Esophagus muscularis mucosa (tissue), 4 donors: ENCODE data around the gene BPTF. TPM values are rescaled to one million over a fixed set of nuclear protein-coding genes. Genes with fewer than 3 reads are reported as not detected.
A peak's percentile ranks its signal among the peaks of the same experiment; 100 is the strongest.
"Not testable (repeated sequence)": the region's sequence is repeated elsewhere in the genome, so short reads cannot be mapped to it uniquely, and the experiment has no call there.

ENCODE experiments used
- DNase-seq: peaks from one replicate; pipeline ENCODE4 v3.0.0-alpha.2; 2017; ENCODE audit errors: extremely low spot score
- H3K27ac ChIP-seq, 4 donors: fragments of 200-600 bp; sonication (generic); replicated peaks in 1 of 4; 1 replicate in 3 of 4; 2 replicates in 1 of 4; pipeline ENCODE4 v1.5.1; 2016 to 2019; ENCODE audit warnings: mild to moderate bottlenecking in 1 of 4
- H3K27me3 ChIP-seq, 4 donors: fragments of 200-600 bp; sonication (generic); one replicate each; pipeline versions ENCODE4 v1.5.1 to v1.6.0; 2016 to 2019
- H3K36me3 ChIP-seq, 4 donors: fragments of 200-600 bp; sonication (generic); one replicate each; pipeline ENCODE4 v1.5.1; 2016 to 2019
- H3K4me1 ChIP-seq, 4 donors: fragments of 200-600 bp; sonication (generic); one replicate each; pipeline ENCODE4 v1.5.1; 2016 to 2019
- H3K4me3 ChIP-seq, 4 donors: fragments of 200-600 bp; sonication (generic); 1 replicate in 2 of 4; 2 replicates in 2 of 4; pipeline ENCODE4 v1.5.1; 2016 to 2019; ENCODE audit warnings: mild to moderate bottlenecking in 4 of 4, moderate library complexity in 1 of 4
- H3K9me3 ChIP-seq, 4 donors: fragments of 200-600 bp; sonication (generic); 1 replicate in 3 of 4; 2 replicates in 1 of 4; pipeline ENCODE4 v1.5.1; 2016 to 2019
- EP300 ChIP-seq: sonication (generic); formaldehyde crosslinking; IDR thresholded peaks from one replicate; pipeline ENCODE4 v1.6.1; 2017; ENCODE audit warnings: antibody characterized with exemption
- POLR2A ChIP-seq: fragments of 450-650 bp; IDR thresholded peaks from one replicate; pipeline ENCODE4 v1.6.1; 2017; ENCODE audit warnings: antibody characterized with exemption, moderate library complexity, mild to moderate bottlenecking, low read depth
- POLR2AphosphoS5 ChIP-seq, 2 donors: sonication (generic); formaldehyde crosslinking; IDR thresholded peaks; one replicate each; pipeline ENCODE4 v1.6.1; 2017; ENCODE audit warnings: antibody characterized with exemption in 2 of 2
- WGBS: methylation state at CpG from one replicate; pipeline ENCODE4 v1.1.5; 2018; 5-methylcytosine and 5-hydroxymethylcytosine counted together
- intact Hi-C: fragments of 100-400 bp; cut with DNase I; formaldehyde crosslinking; loops from one replicate; pipeline ENCODE4 v1.15.1; 2023
- total RNA-seq, 4 donors: library from RNA; depleted of rRNA; stranded (reverse); fragments of >200 nt; gene quantifications; one replicate each; pipeline versions ENCODE4 v1.1.0 to v1.2.1, GENCODE V29; 2016
- TF ChIP-seq, protein P1 (sequence below), 3 experiments: fragments of 200-600 bp in 2 of 3; fragments of 450-650 bp in 1 of 3; sonication (generic) in 2 of 3; IDR thresholded peaks; one replicate each; pipeline ENCODE4 v1.5.1; 2017 to 2019; ENCODE audit warnings: antibody characterized with exemption in 3 of 3, mild to moderate bottlenecking in 2 of 3, moderate library complexity in 1 of 3

Gene BPTF
- total RNA-seq, 4 donors from 2014 or later: 60.3 to 77.7 (median 74.2) TPM

DNA sequence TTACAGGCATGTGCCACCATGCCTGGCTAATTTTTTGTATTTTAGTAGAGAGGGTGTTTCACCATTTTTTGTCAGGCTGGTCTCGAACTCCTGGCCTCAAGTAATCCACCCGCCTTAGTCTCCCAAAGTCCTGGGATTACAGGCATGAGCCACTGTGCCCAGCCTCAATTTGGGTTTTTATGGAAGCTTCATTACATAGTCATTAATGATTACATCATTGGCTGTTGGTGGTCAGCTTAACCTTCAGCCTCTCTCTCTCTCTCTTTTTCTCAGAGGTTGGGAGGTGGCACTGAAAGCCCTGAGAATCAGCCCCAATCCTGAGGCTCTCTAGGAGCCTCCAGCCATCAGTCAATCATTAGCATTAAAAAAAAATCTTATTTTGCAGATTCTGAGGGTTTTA, 125.6 kb downstream of the BPTF start:
- no peaks in the 10 kb centered on the region for H3K4me1 ChIP-seq
- no peaks in the 10 kb centered on the region for H3K27me3 ChIP-seq
- no peak overlapping the region for H3K4me3 ChIP-seq
- DNase-seq: no peak
- H3K9me3 ChIP-seq: no peaks in the 10 kb centered on the region
- TF ChIP-seq POLR2A (no peak), POLR2AphosphoS5 (IDR thresholded peaks at IDR 0.05) (no peak), EP300 (no peak)
- TF ChIP-seq, protein P1, sequence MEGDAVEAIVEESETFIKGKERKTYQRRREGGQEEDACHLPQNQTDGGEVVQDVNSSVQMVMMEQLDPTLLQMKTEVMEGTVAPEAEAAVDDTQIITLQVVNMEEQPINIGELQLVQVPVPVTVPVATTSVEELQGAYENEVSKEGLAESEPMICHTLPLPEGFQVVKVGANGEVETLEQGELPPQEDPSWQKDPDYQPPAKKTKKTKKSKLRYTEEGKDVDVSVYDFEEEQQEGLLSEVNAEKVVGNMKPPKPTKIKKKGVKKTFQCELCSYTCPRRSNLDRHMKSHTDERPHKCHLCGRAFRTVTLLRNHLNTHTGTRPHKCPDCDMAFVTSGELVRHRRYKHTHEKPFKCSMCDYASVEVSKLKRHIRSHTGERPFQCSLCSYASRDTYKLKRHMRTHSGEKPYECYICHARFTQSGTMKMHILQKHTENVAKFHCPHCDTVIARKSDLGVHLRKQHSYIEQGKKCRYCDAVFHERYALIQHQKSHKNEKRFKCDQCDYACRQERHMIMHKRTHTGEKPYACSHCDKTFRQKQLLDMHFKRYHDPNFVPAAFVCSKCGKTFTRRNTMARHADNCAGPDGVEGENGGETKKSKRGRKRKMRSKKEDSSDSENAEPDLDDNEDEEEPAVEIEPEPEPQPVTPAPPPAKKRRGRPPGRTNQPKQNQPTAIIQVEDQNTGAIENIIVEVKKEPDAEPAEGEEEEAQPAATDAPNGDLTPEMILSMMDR (IDR thresholded peaks at IDR 0.05): no peak
- no peak overlapping the region for H3K27ac ChIP-seq
- intact Hi-C loops: no loop called here
- 83% methylated on average over 2 of the region's 2 CpGs for WGBS
- peaks cover 60 to 97% (median 85%) of the 10 kb centered on the region in 4 donors for H3K36me3 ChIP-seq

DNA sequence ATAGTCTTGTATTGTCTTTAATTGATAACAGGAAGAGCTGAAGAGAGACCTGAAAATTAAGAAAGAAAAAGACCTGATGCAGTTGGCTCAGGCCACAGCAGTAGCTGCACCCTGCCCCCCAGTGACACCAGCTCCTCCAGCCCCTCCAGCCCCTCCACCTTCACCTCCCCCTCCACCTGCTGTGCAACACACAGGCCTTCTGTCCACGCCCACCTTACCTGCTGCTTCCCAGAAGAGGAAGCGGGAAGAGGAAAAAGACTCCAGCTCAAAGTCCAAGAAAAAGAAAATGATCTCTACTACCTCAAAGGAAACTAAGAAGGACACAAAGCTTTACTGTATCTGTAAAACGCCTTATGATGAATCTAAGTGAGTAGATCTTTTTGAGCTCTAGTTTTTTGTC, 134.2 kb downstream of the BPTF start:
- Histone ChIP-seq H3K27ac (no peak overlapping the region), H3K4me3 (no peak overlapping the region), H3K27me3 (no peaks in the 10 kb centered on the region), H3K36me3 (peaks cover 10 to 64% (median 45%) of the 10 kb centered on the region in 4 donors), H3K4me1 (peaks cover 0 to 3% (median 0%) of the 10 kb centered on the region in 4 donors), H3K9me3 (no peaks in the 10 kb centered on the region)
- WGBS: 82% methylated on average over 3 of the region's 3 CpGs
- no peak for DNase-seq
- TF ChIP-seq POLR2AphosphoS5 (IDR thresholded peaks at IDR 0.05): no peak
- TF ChIP-seq, protein P1 (IDR thresholded peaks at IDR 0.05): no peak
- intact Hi-C loops: no loop called here

DNA sequence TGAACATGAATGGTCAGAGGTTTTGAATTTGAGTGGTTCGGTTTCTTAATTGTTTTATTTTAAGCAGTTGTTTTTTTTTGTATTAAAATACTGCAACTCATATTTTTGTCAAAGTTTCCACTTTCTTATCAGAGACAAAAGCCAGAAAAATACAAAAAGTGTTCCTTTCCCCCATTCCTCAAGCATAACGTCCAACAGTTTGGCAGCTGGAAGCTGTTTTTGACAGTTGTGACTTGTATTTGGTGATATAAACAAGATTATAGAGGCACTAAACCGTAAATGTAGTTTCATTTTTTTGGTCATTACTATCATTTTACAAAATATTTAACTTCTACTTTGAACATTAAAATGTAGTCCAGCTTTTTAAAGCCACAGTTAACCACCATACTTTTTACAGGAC, 135.0 kb downstream of the BPTF start:
- H3K27me3 ChIP-seq, H3K9me3 ChIP-seq, H3K4me3 ChIP-seq, DNase-seq, H3K4me1 ChIP-seq: not testable (repeated sequence)
- WGBS: 63% methylated on average over 3 of the region's 3 CpGs
- Histone ChIP-seq H3K27ac (peak overlapping the region in 1 of 4 donors; percentile 34), H3K36me3 (peaks cover 13 to 66% (median 47%) of the 10 kb centered on the region in 4 donors)
- intact Hi-C loops: loop anchor here (5.0 kb wide), 1 partner anchor 37 kb away; the partner anchor contains the start of gene C17orf58

DNA sequence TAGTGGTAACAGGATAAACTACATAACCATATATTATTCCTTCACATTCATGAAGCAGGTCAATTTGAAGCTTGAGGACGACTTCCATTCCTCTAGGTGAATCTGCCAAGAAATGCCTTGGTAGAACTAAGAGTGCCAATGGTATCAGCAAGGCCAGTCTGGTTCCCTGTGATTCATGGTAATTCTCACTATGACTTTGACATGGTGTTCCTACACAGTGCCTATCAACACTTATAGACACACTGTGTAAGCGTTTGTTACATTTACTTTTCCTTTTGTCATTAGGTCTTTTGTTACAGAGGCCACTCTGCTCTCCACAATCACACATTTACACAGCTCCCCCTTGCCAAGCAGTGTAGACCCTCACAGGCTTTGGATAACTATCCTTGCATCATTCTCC, 136.9 kb downstream of the BPTF start:
- not testable (repeated sequence) for H3K4me1 ChIP-seq, H3K27me3 ChIP-seq, H3K9me3 ChIP-seq, H3K4me3 ChIP-seq, H3K27ac ChIP-seq, DNase-seq
- intact Hi-C loops: loop anchor here (5.0 kb wide), 1 partner anchor 35 kb away; the partner anchor contains the start of gene C17orf58
- peaks cover 23 to 79% (median 63%) of the 10 kb centered on the region in 4 donors for H3K36me3 ChIP-seq
- 77% methylated on average over 2 of the region's 2 CpGs for WGBS

DNA sequence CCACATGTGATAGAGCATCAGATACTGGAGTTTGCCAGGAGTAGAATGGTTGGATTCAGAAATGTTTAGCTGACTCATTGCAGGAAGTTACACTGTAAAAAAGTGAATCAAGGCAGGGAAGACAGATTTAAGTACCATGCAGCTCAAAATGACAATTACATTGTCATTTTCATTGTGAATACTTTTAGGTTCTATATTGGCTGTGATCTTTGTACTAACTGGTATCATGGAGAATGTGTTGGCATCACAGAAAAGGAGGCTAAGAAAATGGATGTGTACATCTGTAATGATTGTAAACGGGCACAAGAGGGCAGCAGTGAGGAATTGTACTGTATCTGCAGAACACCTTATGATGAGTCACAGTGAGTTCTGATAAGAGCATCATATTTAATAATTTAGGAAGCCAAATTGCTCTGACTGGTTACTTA, 137.9 kb downstream of the BPTF start:
- H3K36me3 ChIP-seq: peaks cover 26 to 81% (median 64%) of the 10 kb centered on the region in 4 donors
- TF ChIP-seq, protein P1 (IDR thresholded peaks at IDR 0.05): peak; percentile 60 to 75 (median 72)
- H3K9me3 ChIP-seq, H3K4me1 ChIP-seq, H3K4me3 ChIP-seq, H3K27ac ChIP-seq, DNase-seq, H3K27me3 ChIP-seq: not testable (repeated sequence)
- intact Hi-C loops: loop anchor here (5.0 kb wide), 1 partner anchor 34 kb away; the partner anchor contains the start of gene C17orf58
- WGBS: 0% methylated on average over 1 of the region's 1 CpG

DNA sequence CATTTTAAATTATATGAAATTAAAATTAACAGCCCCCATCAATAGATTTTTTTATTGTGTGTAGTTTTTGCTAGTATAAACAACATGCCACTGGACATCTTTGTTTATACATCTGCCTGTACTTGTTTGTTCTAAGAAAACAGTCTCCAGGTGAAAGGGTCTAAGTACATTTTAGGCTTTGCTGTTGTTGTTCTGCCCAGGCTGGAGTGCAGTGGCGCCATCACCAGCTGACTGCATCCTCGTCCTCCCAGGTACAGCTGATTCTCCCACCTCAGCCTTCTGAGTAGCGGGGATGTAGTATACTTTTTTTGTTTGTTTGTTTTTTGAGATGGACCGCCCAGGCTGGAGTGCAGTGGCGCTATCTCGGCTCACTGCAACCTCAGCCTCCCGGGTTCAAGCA, 145.5 kb downstream of the BPTF start:
- Histone ChIP-seq H3K27me3 (no peaks in the 10 kb centered on the region), H3K4me3 (no peak overlapping the region), H3K36me3 (peaks cover 29 to 77% (median 55%) of the 10 kb centered on the region in 4 donors), H3K4me1 (no peaks in the 10 kb centered on the region), H3K27ac (no peak overlapping the region), H3K9me3 (no peaks in the 10 kb centered on the region)
- WGBS: 94% methylated on average over 7 of the region's 7 CpGs
- TF ChIP-seq EP300: no peak
- TF ChIP-seq, protein P1 (IDR thresholded peaks at IDR 0.05): no peak
- TF ChIP-seq POLR2AphosphoS5 (IDR thresholded peaks at IDR 0.05): no peak
- no peak for TF ChIP-seq POLR2A
- intact Hi-C loops: no loop called here
- no peak for DNase-seq
